Brain microvascular endothelial cell (primary cell): ENCODE data around the gene DDX39B.

Experiments used
- DNase-seq: peaks from one replicate; pipeline ENCODE4 v3.0.0-alpha.2; 2020
- H3K27ac ChIP-seq: fragments of 250-450 bp; sonication (Bioruptor Pico); 2 replicates; pipeline ENCODE4 v1.5.1; 2020; ENCODE audit warnings: mild to moderate bottlenecking, moderate library complexity
- H3K27me3 ChIP-seq: fragments of 250-450 bp; sonication (Bioruptor Pico); replicated peaks from 2 replicates; pipeline ENCODE4 v1.5.1; 2020; ENCODE audit warnings: mild to moderate bottlenecking
- H3K36me3 ChIP-seq: fragments of 250-450 bp; sonication (Bioruptor Pico); replicated peaks from 2 replicates; pipeline ENCODE4 v1.5.1; 2020; ENCODE audit warnings: mild to moderate bottlenecking
- H3K4me3 ChIP-seq: 2 replicates; pipeline ENCODE4 v1.5.1; 2011; ENCODE audit warnings: low read depth, mild to moderate bottlenecking, control low read depth, low read length, moderate library complexity
- in situ Hi-C: cut with HindIII; loops from 2 replicates; pipeline ENCODE4 v1.10.0; 2017; ENCODE audit warnings: low sequenced_read_pairs, low pct_ligation_motif_present
- TF ChIP-seq, protein P1 (sequence below): IDR thresholded peaks from 2 replicates; pipeline ENCODE4 v1.5.1; 2011; ENCODE audit warnings: low read depth, mild to moderate bottlenecking, moderate library complexity, low read length, control low read depth, inconsistent platforms; ENCODE audit errors: missing control alignments

Gene DDX39B

DNA sequence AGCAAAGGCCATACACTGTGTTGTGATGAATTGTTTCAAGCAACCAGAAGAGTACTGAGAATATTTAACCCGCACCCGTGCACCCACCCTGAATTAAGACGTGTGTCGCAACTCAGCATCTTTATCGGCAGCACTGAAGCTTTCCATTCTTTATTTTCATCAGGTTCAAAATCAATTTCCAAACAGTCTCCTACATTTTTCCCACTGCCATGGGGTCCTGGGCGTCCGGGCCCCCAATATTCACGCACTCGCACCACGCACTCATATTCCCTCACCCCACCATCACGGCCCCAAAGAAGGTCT is 38.6 kb upstream of the DDX39B start:
- in situ Hi-C loops: no loop called here
- TF ChIP-seq, protein P1, sequence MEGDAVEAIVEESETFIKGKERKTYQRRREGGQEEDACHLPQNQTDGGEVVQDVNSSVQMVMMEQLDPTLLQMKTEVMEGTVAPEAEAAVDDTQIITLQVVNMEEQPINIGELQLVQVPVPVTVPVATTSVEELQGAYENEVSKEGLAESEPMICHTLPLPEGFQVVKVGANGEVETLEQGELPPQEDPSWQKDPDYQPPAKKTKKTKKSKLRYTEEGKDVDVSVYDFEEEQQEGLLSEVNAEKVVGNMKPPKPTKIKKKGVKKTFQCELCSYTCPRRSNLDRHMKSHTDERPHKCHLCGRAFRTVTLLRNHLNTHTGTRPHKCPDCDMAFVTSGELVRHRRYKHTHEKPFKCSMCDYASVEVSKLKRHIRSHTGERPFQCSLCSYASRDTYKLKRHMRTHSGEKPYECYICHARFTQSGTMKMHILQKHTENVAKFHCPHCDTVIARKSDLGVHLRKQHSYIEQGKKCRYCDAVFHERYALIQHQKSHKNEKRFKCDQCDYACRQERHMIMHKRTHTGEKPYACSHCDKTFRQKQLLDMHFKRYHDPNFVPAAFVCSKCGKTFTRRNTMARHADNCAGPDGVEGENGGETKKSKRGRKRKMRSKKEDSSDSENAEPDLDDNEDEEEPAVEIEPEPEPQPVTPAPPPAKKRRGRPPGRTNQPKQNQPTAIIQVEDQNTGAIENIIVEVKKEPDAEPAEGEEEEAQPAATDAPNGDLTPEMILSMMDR: no peak
- DNase-seq: no peak
- peak overlapping the region; percentile 80 for H3K4me3 ChIP-seq
- no peaks in the 10 kb centered on the region for H3K36me3 ChIP-seq
- no peak overlapping the region for H3K27ac ChIP-seq
- H3K27me3 ChIP-seq: no peaks in the 10 kb centered on the region

DNA sequence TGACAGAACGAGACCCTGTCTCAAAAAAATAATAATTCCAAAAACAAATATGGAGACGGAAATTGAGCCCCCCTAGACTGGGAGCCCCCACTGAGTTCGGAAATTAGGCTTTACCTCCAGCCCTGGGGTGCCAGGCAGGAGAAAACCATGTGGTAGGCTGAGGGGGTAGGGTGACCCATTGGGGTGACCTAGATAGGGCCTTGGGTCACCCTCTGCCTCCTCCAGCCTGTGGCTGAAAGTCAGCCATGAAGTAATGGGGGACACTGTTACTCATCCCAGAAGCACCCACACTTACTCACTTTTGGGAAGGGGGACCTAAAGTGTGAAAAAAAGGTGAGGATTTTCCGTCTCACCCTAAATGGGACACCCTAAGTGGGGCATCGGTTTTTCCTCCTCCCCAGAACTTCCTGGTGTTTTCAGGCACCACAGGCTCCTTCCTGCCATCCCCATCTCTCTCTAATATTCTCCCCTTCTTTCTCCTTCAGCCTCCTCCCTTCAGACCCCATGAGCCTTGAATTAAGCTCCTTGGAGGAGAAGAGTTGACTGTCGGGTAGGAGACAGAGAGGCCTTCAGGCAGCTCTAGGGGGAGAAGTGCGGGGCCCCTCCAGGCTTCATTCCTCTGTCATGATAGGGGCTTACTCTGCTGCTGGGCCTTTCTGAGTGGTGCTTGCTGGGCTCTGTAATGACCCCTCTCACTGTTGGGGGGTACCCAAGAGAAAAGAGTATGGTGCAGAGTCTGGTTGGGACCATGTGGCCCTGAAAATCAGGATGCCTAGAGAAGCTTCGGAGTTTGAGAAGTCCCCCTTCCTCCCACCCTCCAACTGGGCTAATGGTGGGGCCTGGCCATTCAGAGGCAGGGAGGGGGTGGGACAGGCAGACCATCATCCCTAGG is 38.0 kb upstream of the DDX39B start:
- H3K27me3 ChIP-seq: no peaks in the 10 kb centered on the region
- no peak overlapping the region for H3K4me3 ChIP-seq
- TF ChIP-seq, protein P1: no peak
- no peak for DNase-seq
- H3K27ac ChIP-seq: no peak overlapping the region
- in situ Hi-C loops: no loop called here
- no peaks in the 10 kb centered on the region for H3K36me3 ChIP-seq

DNA sequence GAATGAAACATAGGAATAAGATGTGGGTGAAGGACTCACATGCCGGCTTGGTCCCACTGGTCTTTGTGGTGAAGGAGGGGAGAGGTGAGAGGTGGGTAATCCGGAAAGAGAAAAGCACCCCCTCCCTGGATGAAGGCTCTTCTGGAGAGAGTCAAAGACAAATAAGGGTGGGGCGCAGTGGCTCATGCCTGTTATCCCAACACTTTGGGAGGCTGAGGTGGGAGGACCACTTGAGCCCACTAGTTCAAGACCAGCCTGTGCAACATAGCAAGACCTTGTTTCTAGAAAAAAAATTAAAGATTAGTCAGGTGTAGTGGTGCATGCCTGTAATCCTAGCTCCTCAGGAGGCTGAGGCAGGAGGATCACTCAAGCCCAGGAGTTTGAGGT is 37.3 kb upstream of the DDX39B start:
- no peaks in the 10 kb centered on the region for H3K36me3 ChIP-seq
- in situ Hi-C loops: no loop called here
- no peaks in the 10 kb centered on the region for H3K27me3 ChIP-seq
- no peak overlapping the region for H3K4me3 ChIP-seq
- TF ChIP-seq, protein P1: no peak
- no peak for DNase-seq
- no peak overlapping the region for H3K27ac ChIP-seq

DNA sequence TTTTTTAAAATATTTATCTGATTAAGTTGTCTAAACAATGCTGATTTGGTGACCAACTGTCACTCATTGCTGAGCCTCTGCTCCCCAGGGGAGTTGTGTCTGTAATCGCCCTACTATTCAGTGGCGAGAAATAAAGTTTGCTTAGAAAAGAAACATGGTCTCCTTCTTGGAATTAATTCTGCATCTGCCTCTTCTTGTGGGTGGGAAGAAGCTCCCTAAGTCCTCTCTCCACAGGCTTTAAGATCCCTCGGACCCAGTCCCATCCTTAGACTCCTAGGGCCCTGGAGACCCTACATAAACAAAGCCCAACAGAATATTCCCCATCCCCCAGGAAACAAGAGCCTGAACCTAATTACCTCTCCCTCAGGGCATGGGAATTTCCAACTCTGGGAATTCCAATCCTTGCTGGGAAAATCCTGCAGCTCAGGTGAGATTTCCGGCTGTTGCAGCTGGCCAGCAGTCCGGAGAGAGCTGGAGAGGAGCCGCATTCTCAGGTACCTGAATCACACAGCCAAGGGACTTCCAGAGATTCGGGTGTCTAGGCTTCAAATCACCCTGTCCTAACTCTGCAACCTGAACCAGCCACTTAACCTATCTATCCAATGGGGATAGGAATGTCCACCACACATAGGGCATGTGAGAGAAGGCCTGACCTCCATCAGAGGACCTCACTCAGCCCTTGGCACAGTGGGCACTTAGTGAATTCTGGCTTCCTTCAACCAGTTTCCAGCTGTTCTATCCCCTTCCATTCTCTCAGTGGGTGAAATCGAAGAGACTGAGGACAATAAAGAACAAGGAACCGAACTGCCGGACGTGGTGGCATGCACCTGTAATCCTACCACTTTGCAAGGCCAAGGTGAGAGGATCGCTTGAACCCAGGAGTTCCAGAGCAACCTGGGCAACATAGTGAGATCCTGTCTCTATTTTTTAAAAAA is 36.6 kb upstream of the DDX39B start:
- no peaks in the 10 kb centered on the region for H3K27me3 ChIP-seq
- no peak overlapping the region for H3K27ac ChIP-seq
- no peaks in the 10 kb centered on the region for H3K36me3 ChIP-seq
- no peak for DNase-seq
- TF ChIP-seq, protein P1: no peak
- no peak overlapping the region for H3K4me3 ChIP-seq
- in situ Hi-C loops: no loop called here

DNA sequence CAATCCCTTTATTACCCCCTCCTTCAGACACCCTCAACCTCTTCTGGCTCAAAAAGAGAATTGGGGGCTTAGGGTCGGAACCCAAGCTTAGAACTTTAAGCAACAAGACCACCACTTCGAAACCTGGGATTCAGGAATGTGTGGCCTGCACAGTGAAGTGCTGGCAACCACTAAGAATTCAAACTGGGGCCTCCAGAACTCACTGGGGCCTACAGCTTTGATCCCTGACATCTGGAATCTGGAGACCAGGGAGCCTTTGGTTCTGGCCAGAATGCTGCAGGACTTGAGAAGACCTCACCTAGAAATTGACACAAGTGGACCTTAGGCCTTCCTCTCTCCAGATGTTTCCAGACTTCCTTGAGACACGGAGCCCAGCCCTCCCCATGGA is 35.8 kb upstream of the DDX39B start:
- Histone ChIP-seq H3K36me3 (no peaks in the 10 kb centered on the region), H3K27me3 (no peaks in the 10 kb centered on the region), H3K27ac (no peak overlapping the region), H3K4me3 (no peak overlapping the region)
- DNase-seq: no peak
- in situ Hi-C loops: no loop called here
- TF ChIP-seq, protein P1: no peak
